Smooth muscle cell (in vitro differentiated cells): ENCODE measurements around the gene BAK1. TPM values are rescaled to one million over a fixed set of nuclear protein-coding genes. Genes with fewer than 3 reads are reported as not detected.
"Not testable (repeated sequence)": the region's sequence is repeated elsewhere in the genome, so short reads cannot be mapped to it uniquely, and the experiment has no call there.

Experiments used
- DNase-seq: peaks from one replicate; lab custom pipeline; 2025; ENCODE audit not compliant: unreplicated experiment; lab: John Stamatoyannopoulos, UW
- H2AFZ ChIP-seq: fragments of 200-600 bp; sonication (generic); 2 replicates; pipeline ENCODE4 v1.6.0; 2016; ENCODE audit warnings: antibody characterized with exemption, low read depth, mild to moderate bottlenecking
- H3F3A ChIP-seq: fragments of 200-600 bp; sonication (generic); 2 replicates; pipeline ENCODE4 v1.6.0; 2017; ENCODE audit warnings: antibody characterized with exemption, low read depth
- H3K27ac ChIP-seq: fragments of 200-600 bp; sonication (generic); 2 replicates; pipeline ENCODE4 v1.5.1; 2016; ENCODE audit warnings: low read depth, mild to moderate bottlenecking
- H3K27me3 ChIP-seq: fragments of 200-600 bp; sonication (generic); 2 replicates; pipeline ENCODE4 v1.6.1; 2016; ENCODE audit warnings: low read depth, mild to moderate bottlenecking
- H3K36me3 ChIP-seq: fragments of 200-600 bp; sonication (generic); 2 replicates; pipeline ENCODE4 v1.5.1; 2016; ENCODE audit warnings: low read depth
- H3K4me1 ChIP-seq: fragments of 200-600 bp; sonication (generic); 2 replicates; pipeline ENCODE4 v1.5.1; 2016; ENCODE audit warnings: low read depth
- H3K4me2 ChIP-seq: fragments of 200-600 bp; sonication (generic); 2 replicates; pipeline ENCODE4 v1.6.0; 2016; ENCODE audit warnings: mild to moderate bottlenecking
- H3K4me3 ChIP-seq: fragments of 200-600 bp; sonication (generic); 2 replicates; pipeline ENCODE4 v1.5.1; 2016; ENCODE audit warnings: mild to moderate bottlenecking
- H3K79me2 ChIP-seq: fragments of 200-600 bp; sonication (generic); 2 replicates; pipeline ENCODE4 v1.6.0; 2016; ENCODE audit warnings: low read depth, mild to moderate bottlenecking
- H3K9ac ChIP-seq: fragments of 200-600 bp; sonication (generic); 2 replicates; pipeline ENCODE4 v1.6.0; 2016; ENCODE audit warnings: low read depth
- H3K9me3 ChIP-seq: fragments of 200-600 bp; sonication (generic); replicated peaks from 2 replicates; pipeline ENCODE4 v1.5.1; 2016; ENCODE audit warnings: low read depth
- H4K20me1 ChIP-seq: fragments of 200-600 bp; sonication (generic); 2 replicates; pipeline ENCODE4 v1.6.0; 2016; ENCODE audit warnings: low read depth
- WGBS: methylation state at CpG from one replicate; pipeline ENCODE4 v1.1.7; 2016; ENCODE audit warnings: low lambda C conversion rate; 5-methylcytosine and 5-hydroxymethylcytosine counted together
- polyA plus RNA-seq: library from polyadenylated mRNA; unstranded; fragments of >200 nt; fragmentation: Nextera tagmentation; extraction: Ambion mirVana; gene quantifications from 2 replicates; pipeline ENCODE4 v1.2.1, GENCODE V29; 2016
- total RNA-seq: library from RNA; depleted of rRNA; stranded (reverse); fragments of >200 nt; gene quantifications from 2 replicates; pipeline ENCODE4 v1.2.3, GENCODE V29; 2014
- TF ChIP-seq, protein P1 (sequence below): fragments of 200-600 bp; sonication (generic); IDR thresholded peaks from 2 replicates; pipeline ENCODE4 v1.5.1; 2017; ENCODE audit warnings: borderline replicate concordance, mild to moderate bottlenecking, antibody characterized with exemption; ENCODE audit not compliant: insufficient read depth, poor library complexity, severe bottlenecking

The BAK1 gene
- total and polyA plus RNA-seq, 2 experiments from 2014 or later, result 23.6 to 50.4 TPM

DNA sequence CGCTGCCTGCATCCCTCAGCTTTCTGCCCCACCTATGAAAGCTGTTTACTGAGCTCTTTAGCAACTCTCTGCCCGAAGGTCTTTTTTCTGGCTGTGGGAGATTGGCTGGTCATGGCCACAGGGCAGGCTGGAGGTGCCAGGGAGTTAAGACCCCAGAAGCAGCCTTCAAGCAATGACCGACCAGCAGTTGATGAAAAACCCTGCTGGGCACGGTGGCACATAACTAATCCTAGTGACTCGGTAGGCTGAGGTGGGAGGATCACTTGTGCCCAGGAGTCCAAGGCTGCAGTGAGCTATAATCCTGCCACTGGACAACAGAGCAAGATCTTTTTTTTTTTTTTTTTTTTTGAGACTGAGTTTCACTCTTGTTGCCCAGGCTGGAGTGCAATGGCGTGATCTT is 20.7 kb upstream of the BAK1 start:
- Histone ChIP-seq H3K27me3 (no peaks in the 10 kb centered on the region), H2AFZ (no peak overlapping the region), H3F3A (no peaks in the 10 kb centered on the region), H3K79me2 (no peaks in the 10 kb centered on the region), H3K4me3 (no peak overlapping the region), H3K36me3 (no peaks in the 10 kb centered on the region), H3K9me3 (no peaks in the 10 kb centered on the region), H4K20me1 (no peaks in the 10 kb centered on the region), H3K4me1 (no peaks in the 10 kb centered on the region), H3K4me2 (no peak overlapping the region), H3K27ac (no peak overlapping the region), H3K9ac (no peak overlapping the region)
- DNase-seq, result no peak
- TF ChIP-seq, protein P1, sequence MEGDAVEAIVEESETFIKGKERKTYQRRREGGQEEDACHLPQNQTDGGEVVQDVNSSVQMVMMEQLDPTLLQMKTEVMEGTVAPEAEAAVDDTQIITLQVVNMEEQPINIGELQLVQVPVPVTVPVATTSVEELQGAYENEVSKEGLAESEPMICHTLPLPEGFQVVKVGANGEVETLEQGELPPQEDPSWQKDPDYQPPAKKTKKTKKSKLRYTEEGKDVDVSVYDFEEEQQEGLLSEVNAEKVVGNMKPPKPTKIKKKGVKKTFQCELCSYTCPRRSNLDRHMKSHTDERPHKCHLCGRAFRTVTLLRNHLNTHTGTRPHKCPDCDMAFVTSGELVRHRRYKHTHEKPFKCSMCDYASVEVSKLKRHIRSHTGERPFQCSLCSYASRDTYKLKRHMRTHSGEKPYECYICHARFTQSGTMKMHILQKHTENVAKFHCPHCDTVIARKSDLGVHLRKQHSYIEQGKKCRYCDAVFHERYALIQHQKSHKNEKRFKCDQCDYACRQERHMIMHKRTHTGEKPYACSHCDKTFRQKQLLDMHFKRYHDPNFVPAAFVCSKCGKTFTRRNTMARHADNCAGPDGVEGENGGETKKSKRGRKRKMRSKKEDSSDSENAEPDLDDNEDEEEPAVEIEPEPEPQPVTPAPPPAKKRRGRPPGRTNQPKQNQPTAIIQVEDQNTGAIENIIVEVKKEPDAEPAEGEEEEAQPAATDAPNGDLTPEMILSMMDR, result no peak
- WGBS, result 95% methylated on average over 6 of the region's 6 CpGs

DNA sequence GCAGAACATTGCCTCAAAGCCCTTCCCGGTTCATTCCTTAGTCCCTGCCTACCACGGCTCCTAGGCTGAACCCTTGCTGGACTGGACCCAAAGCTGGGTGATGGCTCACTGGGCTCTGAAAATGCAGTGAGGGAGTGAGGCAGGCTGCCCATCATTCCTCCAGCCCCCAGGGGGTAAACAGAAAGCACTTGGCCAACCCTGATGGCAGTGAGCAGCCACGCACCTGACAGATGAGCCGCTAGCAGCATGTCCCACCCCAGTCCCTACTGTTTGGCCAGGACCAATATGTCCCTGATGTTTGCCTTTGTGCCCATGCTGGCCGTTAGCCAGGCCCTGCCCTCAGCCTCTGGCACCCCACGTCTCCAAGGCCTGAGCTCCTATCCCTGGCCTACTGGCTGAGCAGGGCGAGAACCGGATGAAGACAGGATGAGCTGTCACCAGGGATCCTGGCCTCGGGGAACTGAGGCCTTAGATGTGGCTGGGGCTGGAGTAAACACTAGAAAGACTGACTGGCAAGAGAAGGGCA is 19.4 kb upstream of the BAK1 start:
- TF ChIP-seq, protein P1, result no peak
- Histone ChIP-seq H3K79me2 (no peaks in the 10 kb centered on the region), H3K36me3 (no peaks in the 10 kb centered on the region), H3F3A (no peaks in the 10 kb centered on the region), H2AFZ (no peak overlapping the region), H4K20me1 (no peaks in the 10 kb centered on the region), H3K4me1 (no peaks in the 10 kb centered on the region), H3K4me2 (no peak overlapping the region), H3K9me3 (no peaks in the 10 kb centered on the region), H3K27ac (no peak overlapping the region), H3K9ac (no peak overlapping the region), H3K4me3 (no peak overlapping the region), H3K27me3 (no peaks in the 10 kb centered on the region)
- 57% methylated on average over 9 of the region's 9 CpGs for WGBS
- DNase-seq, result no peak

GRCh38 chr6:33597551-33598322 is 17.7 kb upstream of the BAK1 start:
- Histone ChIP-seq H2AFZ (no peak overlapping the region), H3F3A (no peaks in the 10 kb centered on the region), H3K79me2 (no peaks in the 10 kb centered on the region), H3K9ac (no peak overlapping the region), H3K4me1 (no peaks in the 10 kb centered on the region), H3K36me3 (no peaks in the 10 kb centered on the region), H3K4me3 (no peak overlapping the region), H3K27me3 (no peaks in the 10 kb centered on the region), H4K20me1 (no peaks in the 10 kb centered on the region), H3K4me2 (no peak overlapping the region), H3K27ac (no peak overlapping the region), H3K9me3 (no peaks in the 10 kb centered on the region)
- DNase-seq, result no peak
- WGBS, result 98% methylated on average over 4 of the region's 4 CpGs
- TF ChIP-seq, protein P1, result no peak

GRCh38 chr6:33596894-33597293 is 16.8 kb upstream of the BAK1 start:
- not testable (repeated sequence) for H3K27ac ChIP-seq, H3K4me3 ChIP-seq

More at GRCh38 chr6:33596894-33597293, 16.8 kb upstream of the BAK1 start:
- H3K9ac ChIP-seq, H3K4me1 ChIP-seq, H3F3A ChIP-seq, H4K20me1 ChIP-seq, H3K36me3 ChIP-seq, H2AFZ ChIP-seq, H3K9me3 ChIP-seq, H3K27me3 ChIP-seq, H3K4me2 ChIP-seq, H3K79me2 ChIP-seq, DNase-seq: not testable (repeated sequence)
- WGBS, result 95% methylated on average over 5 of the region's 5 CpGs
